Measurements from ENCODE around the gene LMX1A.

- TF ChIP-seq TAF7 (tag; IDR thresholded peaks at IDR 0.05): no peak
- no peak for TF ChIP-seq HCFC1 (IDR thresholded peaks at IDR 0.05; ENCODE audit: low read depth, low read length)
- TF ChIP-seq HDGF (IDR thresholded peaks at IDR 0.05): no peak
- no peak for TF ChIP-seq ZNF695 (CRISPR knock-in tag; IDR thresholded peaks at IDR 0.05)
- TF ChIP-seq STAG1 (CRISPR knock-in tag; IDR thresholded peaks at IDR 0.05; ENCODE audit: borderline replicate concordance): no peak
- TF ChIP-seq E2F3 (CRISPR knock-in tag; IDR thresholded peaks at IDR 0.05): no peak
- TF ChIP-seq NONO (IDR thresholded peaks at IDR 0.05; ENCODE audit: low read depth in 2 of 2, low read length in 1 of 2): no peak
- no peak for TF ChIP-seq FOS (IDR thresholded peaks at IDR 0.05; ENCODE audit: extremely low read depth, insufficient read length)
- TF ChIP-seq PBX2 (CRISPR knock-in tag; IDR thresholded peaks at IDR 0.05; ENCODE audit: low read depth): no peak
- TF ChIP-seq PBX2 (tag; conservative IDR thresholded peaks at IDR 0.05; ENCODE audit: low read depth): no peak
- TF ChIP-seq MED1 (CRISPR knock-in tag; IDR thresholded peaks at IDR 0.05; ENCODE audit: borderline replicate concordance): no peak
- TF ChIP-seq BMI1 (IDR thresholded peaks at IDR 0.05; ENCODE audit: low read length): no peak
Measured at GRCh38 chr1:165254376-165254775, 102.1 kb downstream of the LMX1A start.
